IMR-90 (cell line): ENCODE data around the gene HS6ST2. TPM values are rescaled to one million over a fixed set of nuclear protein-coding genes. Genes with fewer than 3 reads are reported as not detected.

Source experiments
- ATAC-seq: fragments of 200-7000 bp; cut with Tn5 transposase; 2 replicates; pipeline ENCODE4 v1.9.1; 2020; ENCODE audit warnings: low read depth, mild to moderate bottlenecking, moderate library complexity
- BruUV-seq: library from RNA; stranded (reverse); fragments of 400-500 nt; replicated peaks from 2 replicates; lab custom pipeline; 2021; lab: Mats Ljungman, UMichigan
- CTCF ChIA-PET: fragments of 300-600 bp; formaldehyde crosslinking; extraction: SDS; loops from one replicate; lab custom pipeline; 2021; ENCODE audit warnings: antibody characterized with exemption; lab: Yijun Ruan, JAX
- POLR2A ChIA-PET: fragments of 300-600 bp; sonication (Branson Sonifier 250); formaldehyde crosslinking; loops from one replicate; lab custom pipeline; 2022; ENCODE audit warnings: antibody characterized with exemption; ENCODE audit not compliant: unreplicated experiment; lab: Charles Lee
- DNase-seq: peaks from one replicate; pipeline ENCODE4 v3.0.0; 2013
- H2AFZ ChIP-seq: replicated peaks from 2 replicates; pipeline ENCODE3; 2013; ENCODE audit warnings: low read length, mild to moderate bottlenecking; ENCODE audit not compliant: poor library complexity
- H2AK5ac ChIP-seq: 2 replicates; pipeline ENCODE4 v1.6.1; 2013; ENCODE audit warnings: low read depth, low read length, inconsistent platforms
- H2AK9ac ChIP-seq: replicated peaks from 2 replicates; pipeline ENCODE3; 2013; ENCODE audit warnings: mild to moderate bottlenecking, low read depth, low read length, moderate library complexity; ENCODE audit not compliant: poor library complexity
- H2BK120ac ChIP-seq: 2 replicates; pipeline ENCODE4 v1.6.1; 2013; ENCODE audit warnings: low read depth, low read length, inconsistent platforms
- H2BK15ac ChIP-seq: 3 replicates; pipeline ENCODE4 v1.6.1; 2013; ENCODE audit warnings: low read depth, low read length, inconsistent platforms
- H2BK20ac ChIP-seq: 2 replicates; pipeline ENCODE4 v1.6.1; 2013; ENCODE audit warnings: low read depth, mild to moderate bottlenecking, inconsistent platforms, low read length, moderate library complexity
- H2BK5ac ChIP-seq: 2 replicates; pipeline ENCODE4 v1.6.1; 2013; ENCODE audit warnings: mild to moderate bottlenecking, low read depth, low read length, inconsistent platforms; ENCODE audit not compliant: poor library complexity, severe bottlenecking
- H3K14ac ChIP-seq: replicated peaks from 2 replicates; pipeline ENCODE4 v1.6.1; 2013; ENCODE audit warnings: low read depth, low read length, inconsistent platforms
- H3K18ac ChIP-seq: 2 replicates; pipeline ENCODE4 v1.6.1; 2013; ENCODE audit warnings: low read depth, low read length, control low read depth
- H3K23ac ChIP-seq: 2 replicates; pipeline ENCODE4 v1.6.1; 2013; ENCODE audit warnings: low read depth, low read length, inconsistent platforms
- H3K27ac ChIP-seq: 2 replicates; pipeline ENCODE4 v1.5.1; 2013; ENCODE audit warnings: mild to moderate bottlenecking, control low read depth, low read length; ENCODE audit not compliant: insufficient read depth
- H3K27me3 ChIP-seq: 2 replicates; pipeline ENCODE4 v1.6.1; 2013; ENCODE audit warnings: low read length; ENCODE audit not compliant: control insufficient read depth, insufficient read depth
- H3K36me3 ChIP-seq: 2 replicates; pipeline ENCODE4 v1.6.1; 2013; ENCODE audit warnings: low read length, mixed read lengths; ENCODE audit not compliant: control insufficient read depth, insufficient read depth
- H3K4ac ChIP-seq: 2 replicates; pipeline ENCODE4 v1.6.1; 2013; ENCODE audit warnings: low read depth, low read length, inconsistent platforms
- H3K4me1 ChIP-seq: 2 replicates; pipeline ENCODE4 v1.6.1; 2013; ENCODE audit warnings: low read length, mixed read lengths; ENCODE audit not compliant: control insufficient read depth, insufficient read depth
- H3K4me2 ChIP-seq: 2 replicates; pipeline ENCODE4 v1.6.1; 2013; ENCODE audit warnings: low read depth, mild to moderate bottlenecking, control low read depth, low read length, moderate library complexity
- H3K4me3 ChIP-seq: 2 replicates; pipeline ENCODE4 v1.5.1; 2013; ENCODE audit warnings: low read depth, mild to moderate bottlenecking, control low read depth, low read length, moderate library complexity; ENCODE audit not compliant: insufficient read depth
- H3K56ac ChIP-seq: 2 replicates; pipeline ENCODE4 v1.6.1; 2013; ENCODE audit warnings: low read length, inconsistent platforms; ENCODE audit not compliant: insufficient read depth; ENCODE audit errors: extremely low read depth
- H3K79me1 ChIP-seq, 2 experiments: 2 replicates each; pipeline ENCODE4 v1.6.1; 2013; ENCODE audit warnings: low read length in 2 of 2, inconsistent platforms in 1 of 2, low read depth in 1 of 2
- H3K9ac ChIP-seq: 2 replicates; pipeline ENCODE4 v1.6.1; 2013; ENCODE audit warnings: low read depth, low read length, control low read depth
- H3K9me1 ChIP-seq: 2 replicates; pipeline ENCODE4 v1.6.1; 2013; ENCODE audit warnings: low read length, inconsistent platforms; ENCODE audit not compliant: insufficient read depth
- H3K9me3 ChIP-seq: 2 replicates; pipeline ENCODE4 v1.6.1; 2013; ENCODE audit warnings: low read length; ENCODE audit not compliant: control insufficient read depth, insufficient read depth
- H4K20me1 ChIP-seq: 2 replicates; pipeline ENCODE4 v1.6.1; 2013; ENCODE audit warnings: low read length, inconsistent platforms; ENCODE audit not compliant: insufficient read depth
- H4K5ac ChIP-seq: 2 replicates; pipeline ENCODE4 v1.6.1; 2013; ENCODE audit warnings: mild to moderate bottlenecking, low read depth, low read length, control low read depth
- H4K8ac ChIP-seq, 2 experiments: 2 replicates each; pipeline ENCODE4 v1.6.1; 2013; ENCODE audit warnings: low read depth in 2 of 2, low read length in 2 of 2, control low read depth in 1 of 2, inconsistent platforms in 1 of 2
- H4K91ac ChIP-seq: 2 replicates; pipeline ENCODE4 v1.6.1; 2013; ENCODE audit warnings: low read depth, low read length, inconsistent platforms; ENCODE audit not compliant: insufficient read depth
- BHLHE40 ChIP-seq: fragments of 150-350 bp; IDR thresholded peaks from 2 replicates; pipeline ENCODE4 v1.6.1; 2016; ENCODE audit warnings: mild to moderate bottlenecking, low read depth, low read length
- CEBPB ChIP-seq: IDR thresholded peaks from 2 replicates; pipeline ENCODE4 v1.6.1; 2012; ENCODE audit warnings: low read depth, low read length, improper control_type of control experiment
- CHD1 ChIP-seq: IDR thresholded peaks from 2 replicates; pipeline ENCODE4 v1.6.1; 2012; ENCODE audit warnings: low read depth, low read length, improper control_type of control experiment
- FOS ChIP-seq: fragments of 150-350 bp; IDR thresholded peaks from 2 replicates; pipeline ENCODE4 v1.6.1; 2016; ENCODE audit warnings: low read depth, low read length
- MAFK ChIP-seq: IDR thresholded peaks from 2 replicates; pipeline ENCODE4 v1.6.1; 2012; ENCODE audit warnings: low read depth, low read length, improper control_type of control experiment
- MAZ ChIP-seq: IDR thresholded peaks from 2 replicates; pipeline ENCODE4 v1.6.1; 2012; ENCODE audit warnings: low read depth, mild to moderate bottlenecking, low read length, improper control_type of control experiment, moderate library complexity, borderline replicate concordance
- MXI1 ChIP-seq: IDR thresholded peaks from 2 replicates; pipeline ENCODE4 v1.6.1; 2012; ENCODE audit warnings: low read depth, mild to moderate bottlenecking, low read length, moderate library complexity, borderline replicate concordance
- NFE2L2 ChIP-seq: fragments of 150-350 bp; IDR thresholded peaks from 2 replicates; pipeline ENCODE4 v1.6.1; 2016; ENCODE audit warnings: low read depth, mild to moderate bottlenecking, low read length
- POLR2A ChIP-seq: IDR thresholded peaks from 2 replicates; pipeline ENCODE4 v1.6.1; 2012; ENCODE audit warnings: mild to moderate bottlenecking, low read depth, low read length
- RAD21 ChIP-seq: IDR thresholded peaks from 2 replicates; pipeline ENCODE4 v1.6.1; 2012; ENCODE audit warnings: low read length, improper control_type of control experiment
- RCOR1 ChIP-seq: IDR thresholded peaks from 2 replicates; pipeline ENCODE4 v1.6.1; 2012; ENCODE audit warnings: mild to moderate bottlenecking, low read length, improper control_type of control experiment; ENCODE audit not compliant: insufficient replicate concordance
- RFX5 ChIP-seq: IDR thresholded peaks from 2 replicates; pipeline ENCODE4 v1.8.0; 2012; ENCODE audit warnings: low read depth, mild to moderate bottlenecking, low read length, moderate library complexity
- SMC3 ChIP-seq: fragments of 150-350 bp; IDR thresholded peaks from 2 replicates; pipeline ENCODE4 v1.6.1; 2016; ENCODE audit warnings: low read depth, mild to moderate bottlenecking, antibody characterized with exemption, low read length, moderate library complexity
- USF2 ChIP-seq: fragments of 150-350 bp; IDR thresholded peaks from 2 replicates; pipeline ENCODE4 v1.6.1; 2017; ENCODE audit warnings: mild to moderate bottlenecking, antibody characterized with exemption, low read length, low read depth
- WGBS, 2 experiments: methylation state at CpG; one replicate each; pipeline versions ENCODE4 v1.1.5 to v1.1.7; 2013; ENCODE audit warnings: missing lambda C conversion rate in 2 of 2; ENCODE audit not compliant: insufficient read length in 1 of 2; ENCODE audit errors: extremely low coverage in 2 of 2; 5-methylcytosine and 5-hydroxymethylcytosine counted together
- dilution Hi-C: fragments of 300-500 bp; cut with HindIII; formaldehyde crosslinking; loops from one replicate; pipeline ENCODE4 v1.14.3; 2018; ENCODE audit warnings: low sequenced_read_pairs; ENCODE audit not compliant: unreplicated experiment
- in situ Hi-C: fragments of 300-500 bp; cut with MboI; formaldehyde crosslinking; loops from 3 replicates; pipeline ENCODE4 v1.14.3; 2019; ENCODE audit warnings: low sequenced_read_pairs, inconsistent platforms, mixed read lengths
- intact Hi-C: fragments of 100-400 bp; cut with micrococcal nuclease; formaldehyde crosslinking; loops from 2 replicates; pipeline ENCODE4 v1.10.0; 2022
- polyA plus RNA-seq, 3 experiments: library from polyadenylated mRNA; depleted of rRNA; stranded (reverse); fragments of >200 nt; gene quantifications; 2 replicates each; pipeline ENCODE4 v1.2.3, GENCODE V29; 2012; ENCODE audit warnings: low replicate concordance in 1 of 3
- total RNA-seq: library from RNA; depleted of rRNA; stranded (reverse); fragments of >200 nt; gene quantifications from 2 replicates; pipeline ENCODE4 v1.2.3, GENCODE V29; 2012
- TF ChIP-seq, protein P1 (sequence below): conservative IDR thresholded peaks from 2 replicates; pipeline ENCODE4 v1.5.1; 2012; ENCODE audit warnings: mild to moderate bottlenecking, low read depth, low read length, improper control_type of control experiment
- TF ChIP-seq, protein P2 (sequence below): fragments of 150-350 bp; IDR thresholded peaks from 2 replicates; pipeline ENCODE4 v1.6.1; 2016; ENCODE audit warnings: low read depth, mild to moderate bottlenecking, low read length, moderate library complexity, borderline replicate concordance

HS6ST2 gene
- total and polyA plus RNA-seq, 2 of the 4 experiments (the other 2 are of a cell fraction) = not detected

- CTCF ChIA-PET = no interaction called here
- POLR2A ChIA-PET = no interaction called here
- in situ Hi-C loops = no loop called here
Measured at GRCh38 chrX:132810488-132810887, 147.9 kb downstream of the HS6ST2 start.

More at GRCh38 chrX:132810488-132810887, 147.9 kb downstream of the HS6ST2 start:
- ATAC-seq (no peak), DNase-seq (no peak)
- no peak overlapping the region for H4K91ac ChIP-seq
- no peaks in the 10 kb centered on the region for H3K9me3 ChIP-seq
- TF ChIP-seq MAFK = no peak
- TF ChIP-seq, protein P1, sequence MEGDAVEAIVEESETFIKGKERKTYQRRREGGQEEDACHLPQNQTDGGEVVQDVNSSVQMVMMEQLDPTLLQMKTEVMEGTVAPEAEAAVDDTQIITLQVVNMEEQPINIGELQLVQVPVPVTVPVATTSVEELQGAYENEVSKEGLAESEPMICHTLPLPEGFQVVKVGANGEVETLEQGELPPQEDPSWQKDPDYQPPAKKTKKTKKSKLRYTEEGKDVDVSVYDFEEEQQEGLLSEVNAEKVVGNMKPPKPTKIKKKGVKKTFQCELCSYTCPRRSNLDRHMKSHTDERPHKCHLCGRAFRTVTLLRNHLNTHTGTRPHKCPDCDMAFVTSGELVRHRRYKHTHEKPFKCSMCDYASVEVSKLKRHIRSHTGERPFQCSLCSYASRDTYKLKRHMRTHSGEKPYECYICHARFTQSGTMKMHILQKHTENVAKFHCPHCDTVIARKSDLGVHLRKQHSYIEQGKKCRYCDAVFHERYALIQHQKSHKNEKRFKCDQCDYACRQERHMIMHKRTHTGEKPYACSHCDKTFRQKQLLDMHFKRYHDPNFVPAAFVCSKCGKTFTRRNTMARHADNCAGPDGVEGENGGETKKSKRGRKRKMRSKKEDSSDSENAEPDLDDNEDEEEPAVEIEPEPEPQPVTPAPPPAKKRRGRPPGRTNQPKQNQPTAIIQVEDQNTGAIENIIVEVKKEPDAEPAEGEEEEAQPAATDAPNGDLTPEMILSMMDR = no peak
- no peak for TF ChIP-seq NFE2L2
- no peak for TF ChIP-seq CEBPB
- no peak for TF ChIP-seq FOS
- no peak for TF ChIP-seq RFX5
- no peak for TF ChIP-seq RCOR1
- TF ChIP-seq CHD1 = no peak
- no peak for TF ChIP-seq USF2
- no peak for TF ChIP-seq MAZ
- TF ChIP-seq, protein P2, sequence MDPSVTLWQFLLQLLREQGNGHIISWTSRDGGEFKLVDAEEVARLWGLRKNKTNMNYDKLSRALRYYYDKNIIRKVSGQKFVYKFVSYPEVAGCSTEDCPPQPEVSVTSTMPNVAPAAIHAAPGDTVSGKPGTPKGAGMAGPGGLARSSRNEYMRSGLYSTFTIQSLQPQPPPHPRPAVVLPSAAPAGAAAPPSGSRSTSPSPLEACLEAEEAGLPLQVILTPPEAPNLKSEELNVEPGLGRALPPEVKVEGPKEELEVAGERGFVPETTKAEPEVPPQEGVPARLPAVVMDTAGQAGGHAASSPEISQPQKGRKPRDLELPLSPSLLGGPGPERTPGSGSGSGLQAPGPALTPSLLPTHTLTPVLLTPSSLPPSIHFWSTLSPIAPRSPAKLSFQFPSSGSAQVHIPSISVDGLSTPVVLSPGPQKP = no peak
- no peak for TF ChIP-seq RAD21
- TF ChIP-seq SMC3 = no peak
- TF ChIP-seq MXI1 = no peak
- TF ChIP-seq BHLHE40 = no peak
- no peak for TF ChIP-seq POLR2A
- no peak overlapping the region for H4K8ac ChIP-seq
- no peak overlapping the region for H2BK15ac ChIP-seq
- no peaks in the 10 kb centered on the region for H3K27me3 ChIP-seq
- H3K9ac ChIP-seq = no peak overlapping the region
- H3K79me1 ChIP-seq = no peaks in the 10 kb centered on the region
- H2BK20ac ChIP-seq = no peak overlapping the region
- no peaks in the 10 kb centered on the region for H3K36me3 ChIP-seq
- no peaks in the 10 kb centered on the region for H3K4me1 ChIP-seq
- no peaks in the 10 kb centered on the region for H3K9me1 ChIP-seq
- H3K56ac ChIP-seq = no peak overlapping the region
- no peak overlapping the region for H2AK5ac ChIP-seq
- H2BK5ac ChIP-seq = no peak overlapping the region
- no peak overlapping the region for H2BK120ac ChIP-seq
- dilution Hi-C loops = no loop called here
- no peak overlapping the region for H2AFZ ChIP-seq
- BruUV-seq = no TSS peak
- no CpG with 5 or more reads among the region's 3 CpGs for WGBS, 2 experiments
- no peak overlapping the region for H3K14ac ChIP-seq
- H3K4ac ChIP-seq = no peak overlapping the region
- H4K5ac ChIP-seq = no peak overlapping the region
- no peak overlapping the region for H2AK9ac ChIP-seq
- H3K27ac ChIP-seq = no peak overlapping the region
- intact Hi-C loops = no loop called here
- H3K4me2 ChIP-seq = no peak overlapping the region
- no peaks in the 10 kb centered on the region for H4K20me1 ChIP-seq
- no peak overlapping the region for H3K4me3 ChIP-seq
- H3K18ac ChIP-seq = no peak overlapping the region
- H3K23ac ChIP-seq = no peak overlapping the region
